HepG2 (cell line): Measurements from ENCODE around the gene TMEM253. TPM values are rescaled to one million over a fixed set of nuclear protein-coding genes. Genes with fewer than 3 reads are reported as not detected.
A peak's percentile ranks its signal among the peaks of the same experiment; 100 is the strongest.

Experiments
- JUNB ChIP-seq: sonication (generic); formaldehyde crosslinking; IDR thresholded peaks from 2 replicates; pipeline ENCODE4 v1.8.0; 2022; ENCODE audit warnings: missing genetic modification reagents, mild to moderate bottlenecking, borderline replicate concordance
- RXRA ChIP-seq: sonication (generic); formaldehyde crosslinking; IDR thresholded peaks from 2 replicates; pipeline ENCODE4 v1.5.1; 2020; ENCODE audit warnings: missing genetic modification reagents
- ZBTB42 ChIP-seq: sonication (generic); formaldehyde crosslinking; IDR thresholded peaks from 2 replicates; pipeline ENCODE4 v1.5.0; 2020; ENCODE audit warnings: mild to moderate bottlenecking, missing genetic modification reagents
- ZFP82 ChIP-seq: sonication (generic); formaldehyde crosslinking; IDR thresholded peaks from 2 replicates; pipeline ENCODE4 v1.5.1; 2020; ENCODE audit warnings: mild to moderate bottlenecking, missing genetic modification reagents, borderline replicate concordance
- ZMYM3 ChIP-seq: sonication (generic); formaldehyde crosslinking; IDR thresholded peaks from 2 replicates; pipeline ENCODE4 v1.5.1; 2020; ENCODE audit warnings: mild to moderate bottlenecking, missing genetic modification reagents
- ZNF143 ChIP-seq: sonication (generic); formaldehyde crosslinking; IDR thresholded peaks from 2 replicates; pipeline ENCODE4 v1.4.0; 2020; ENCODE audit warnings: missing genetic modification reagents
- polyA plus RNA-seq, 8 experiments: library from polyadenylated mRNA; depleted of rRNA in 3 of 8; stranded (reverse) in 7 of 8; unstranded in 1 of 8; fragments of >200 nt; fragmentation: Illumina TruSeq in 4 of 8; extraction: Trizol in 4 of 8; gene quantifications; 2 replicates each; pipeline versions ENCODE4 v1.2.1 to v1.2.3, GENCODE V29; 2011 to 2016; ENCODE audit warnings: low read depth in 4 of 8, missing spikeins in 1 of 8, mixed read lengths in 1 of 8; ENCODE audit not compliant: insufficient read depth in 1 of 8
- total RNA-seq, 5 experiments: library from RNA; depleted of rRNA; stranded (reverse); fragments of >200 nt; fragmentation: Illumina TruSeq; extraction: Trizol; gene quantifications; 2 replicates each; pipeline ENCODE4 v1.2.3, GENCODE V29; 2016; ENCODE audit warnings: low read depth in 1 of 5
- TF ChIP-seq, protein P1 (sequence below): sonication (generic); formaldehyde crosslinking; IDR thresholded peaks from 2 replicates; pipeline ENCODE4 v1.4.0; 2020; ENCODE audit warnings: missing genetic modification reagents
- TF ChIP-seq, protein P2 (sequence below), 2 experiments: fragments of 450-650 bp in 1 of 2; sonication (generic) in 1 of 2; formaldehyde crosslinking in 1 of 2; IDR thresholded peaks; 2 replicates each; pipeline versions ENCODE4 v1.6.1 to v1.8.0; 2016 to 2022; ENCODE audit warnings: antibody characterized with exemption in 1 of 2, mild to moderate bottlenecking in 1 of 2, missing genetic modification reagents in 1 of 2
- TF ChIP-seq, protein P3 (sequence below): sonication (generic); formaldehyde crosslinking; IDR thresholded peaks from 2 replicates; pipeline ENCODE4 v1.4.0; 2020; ENCODE audit warnings: missing genetic modification reagents, borderline replicate concordance
- TF ChIP-seq, protein P4 (sequence below): sonication (generic); formaldehyde crosslinking; IDR thresholded peaks from 2 replicates; pipeline ENCODE4 v1.8.0; 2022; ENCODE audit warnings: missing genetic modification reagents, mild to moderate bottlenecking, borderline replicate concordance

Gene TMEM253
- total and polyA plus RNA-seq, 2 of the 13 experiments (the other 11 are each of a cell fraction or from before 2014, with no cell fraction given) = 0.29 to 0.45 TPM

DNA sequence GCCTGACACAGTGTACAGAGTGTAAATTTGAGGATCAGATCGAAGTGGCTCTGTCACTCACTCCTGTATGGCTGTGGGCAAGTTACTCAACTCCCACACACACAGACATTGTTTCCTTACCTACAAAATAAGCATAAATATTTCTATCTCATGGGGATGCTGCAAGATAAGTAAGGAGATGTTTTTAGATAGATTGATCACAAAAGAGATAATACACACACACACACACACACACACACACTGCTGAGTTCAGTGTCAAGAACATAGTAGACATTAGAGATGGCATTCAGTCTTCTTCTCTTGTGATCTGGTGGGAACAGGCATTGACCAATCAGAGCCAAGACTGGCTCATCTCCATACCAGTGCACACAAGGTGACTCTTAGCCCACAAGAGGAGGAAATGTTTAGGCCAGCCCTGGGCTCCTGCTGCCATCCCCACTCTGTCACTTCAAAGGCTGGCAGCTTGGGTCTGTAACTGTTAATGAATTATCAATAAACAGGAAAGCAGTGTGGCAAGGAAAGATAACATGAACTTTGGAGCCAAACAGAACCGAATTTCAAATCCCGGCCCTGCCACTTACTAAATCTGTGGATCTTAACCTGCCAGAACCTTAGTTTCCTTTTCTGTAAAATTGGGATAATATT, 46.6 kb upstream of the TMEM253 start (continued):
- TF ChIP-seq ZFP82 = peak; percentile 86; the same call in 1 of the 2 replicates
- TF ChIP-seq ZNF143 (CRISPR knock-in tag) = peak; percentile 61; the same call in 1 of the 2 replicates
- TF ChIP-seq, protein P1, sequence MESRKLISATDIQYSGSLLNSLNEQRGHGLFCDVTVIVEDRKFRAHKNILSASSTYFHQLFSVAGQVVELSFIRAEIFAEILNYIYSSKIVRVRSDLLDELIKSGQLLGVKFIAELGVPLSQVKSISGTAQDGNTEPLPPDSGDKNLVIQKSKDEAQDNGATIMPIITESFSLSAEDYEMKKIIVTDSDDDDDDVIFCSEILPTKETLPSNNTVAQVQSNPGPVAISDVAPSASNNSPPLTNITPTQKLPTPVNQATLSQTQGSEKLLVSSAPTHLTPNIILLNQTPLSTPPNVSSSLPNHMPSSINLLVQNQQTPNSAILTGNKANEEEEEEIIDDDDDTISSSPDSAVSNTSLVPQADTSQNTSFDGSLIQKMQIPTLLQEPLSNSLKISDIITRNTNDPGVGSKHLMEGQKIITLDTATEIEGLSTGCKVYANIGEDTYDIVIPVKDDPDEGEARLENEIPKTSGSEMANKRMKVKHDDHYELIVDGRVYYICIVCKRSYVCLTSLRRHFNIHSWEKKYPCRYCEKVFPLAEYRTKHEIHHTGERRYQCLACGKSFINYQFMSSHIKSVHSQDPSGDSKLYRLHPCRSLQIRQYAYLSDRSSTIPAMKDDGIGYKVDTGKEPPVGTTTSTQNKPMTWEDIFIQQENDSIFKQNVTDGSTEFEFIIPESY (CRISPR knock-in tag) = 0 out of 2 replicates have a peak, but pooled peaks have one; percentile 45
- TF ChIP-seq ZMYM3 = peak; percentile 66; the same call in 1 of the 2 replicates
- peak; percentile 52; the same call in 1 of the 2 replicates for TF ChIP-seq ZBTB42
- TF ChIP-seq, protein P2, sequence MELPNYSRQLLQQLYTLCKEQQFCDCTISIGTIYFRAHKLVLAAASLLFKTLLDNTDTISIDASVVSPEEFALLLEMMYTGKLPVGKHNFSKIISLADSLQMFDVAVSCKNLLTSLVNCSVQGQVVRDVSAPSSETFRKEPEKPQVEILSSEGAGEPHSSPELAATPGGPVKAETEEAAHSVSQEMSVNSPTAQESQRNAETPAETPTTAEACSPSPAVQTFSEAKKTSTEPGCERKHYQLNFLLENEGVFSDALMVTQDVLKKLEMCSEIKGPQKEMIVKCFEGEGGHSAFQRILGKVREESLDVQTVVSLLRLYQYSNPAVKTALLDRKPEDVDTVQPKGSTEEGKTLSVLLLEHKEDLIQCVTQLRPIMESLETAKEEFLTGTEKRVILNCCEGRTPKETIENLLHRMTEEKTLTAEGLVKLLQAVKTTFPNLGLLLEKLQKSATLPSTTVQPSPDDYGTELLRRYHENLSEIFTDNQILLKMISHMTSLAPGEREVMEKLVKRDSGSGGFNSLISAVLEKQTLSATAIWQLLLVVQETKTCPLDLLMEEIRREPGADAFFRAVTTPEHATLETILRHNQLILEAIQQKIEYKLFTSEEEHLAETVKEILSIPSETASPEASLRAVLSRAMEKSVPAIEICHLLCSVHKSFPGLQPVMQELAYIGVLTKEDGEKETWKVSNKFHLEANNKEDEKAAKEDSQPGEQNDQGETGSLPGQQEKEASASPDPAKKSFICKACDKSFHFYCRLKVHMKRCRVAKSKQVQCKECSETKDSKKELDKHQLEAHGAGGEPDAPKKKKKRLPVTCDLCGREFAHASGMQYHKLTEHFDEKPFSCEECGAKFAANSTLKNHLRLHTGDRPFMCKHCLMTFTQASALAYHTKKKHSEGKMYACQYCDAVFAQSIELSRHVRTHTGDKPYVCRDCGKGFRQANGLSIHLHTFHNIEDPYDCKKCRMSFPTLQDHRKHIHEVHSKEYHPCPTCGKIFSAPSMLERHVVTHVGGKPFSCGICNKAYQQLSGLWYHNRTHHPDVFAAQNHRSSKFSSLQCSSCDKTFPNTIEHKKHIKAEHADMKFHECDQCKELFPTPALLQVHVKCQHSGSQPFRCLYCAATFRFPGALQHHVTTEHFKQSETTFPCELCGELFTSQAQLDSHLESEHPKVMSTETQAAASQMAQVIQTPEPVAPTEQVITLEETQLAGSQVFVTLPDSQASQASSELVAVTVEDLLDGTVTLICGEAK (IDR thresholded peaks at IDR 0.05) = no peak
- TF ChIP-seq, protein P2 (CRISPR knock-in tag; IDR thresholded peaks at IDR 0.05) = peak; percentile 82
- peak; percentile 97 for TF ChIP-seq RXRA (CRISPR knock-in tag)
- TF ChIP-seq JUNB (CRISPR knock-in tag) = no peak
- TF ChIP-seq, protein P3, sequence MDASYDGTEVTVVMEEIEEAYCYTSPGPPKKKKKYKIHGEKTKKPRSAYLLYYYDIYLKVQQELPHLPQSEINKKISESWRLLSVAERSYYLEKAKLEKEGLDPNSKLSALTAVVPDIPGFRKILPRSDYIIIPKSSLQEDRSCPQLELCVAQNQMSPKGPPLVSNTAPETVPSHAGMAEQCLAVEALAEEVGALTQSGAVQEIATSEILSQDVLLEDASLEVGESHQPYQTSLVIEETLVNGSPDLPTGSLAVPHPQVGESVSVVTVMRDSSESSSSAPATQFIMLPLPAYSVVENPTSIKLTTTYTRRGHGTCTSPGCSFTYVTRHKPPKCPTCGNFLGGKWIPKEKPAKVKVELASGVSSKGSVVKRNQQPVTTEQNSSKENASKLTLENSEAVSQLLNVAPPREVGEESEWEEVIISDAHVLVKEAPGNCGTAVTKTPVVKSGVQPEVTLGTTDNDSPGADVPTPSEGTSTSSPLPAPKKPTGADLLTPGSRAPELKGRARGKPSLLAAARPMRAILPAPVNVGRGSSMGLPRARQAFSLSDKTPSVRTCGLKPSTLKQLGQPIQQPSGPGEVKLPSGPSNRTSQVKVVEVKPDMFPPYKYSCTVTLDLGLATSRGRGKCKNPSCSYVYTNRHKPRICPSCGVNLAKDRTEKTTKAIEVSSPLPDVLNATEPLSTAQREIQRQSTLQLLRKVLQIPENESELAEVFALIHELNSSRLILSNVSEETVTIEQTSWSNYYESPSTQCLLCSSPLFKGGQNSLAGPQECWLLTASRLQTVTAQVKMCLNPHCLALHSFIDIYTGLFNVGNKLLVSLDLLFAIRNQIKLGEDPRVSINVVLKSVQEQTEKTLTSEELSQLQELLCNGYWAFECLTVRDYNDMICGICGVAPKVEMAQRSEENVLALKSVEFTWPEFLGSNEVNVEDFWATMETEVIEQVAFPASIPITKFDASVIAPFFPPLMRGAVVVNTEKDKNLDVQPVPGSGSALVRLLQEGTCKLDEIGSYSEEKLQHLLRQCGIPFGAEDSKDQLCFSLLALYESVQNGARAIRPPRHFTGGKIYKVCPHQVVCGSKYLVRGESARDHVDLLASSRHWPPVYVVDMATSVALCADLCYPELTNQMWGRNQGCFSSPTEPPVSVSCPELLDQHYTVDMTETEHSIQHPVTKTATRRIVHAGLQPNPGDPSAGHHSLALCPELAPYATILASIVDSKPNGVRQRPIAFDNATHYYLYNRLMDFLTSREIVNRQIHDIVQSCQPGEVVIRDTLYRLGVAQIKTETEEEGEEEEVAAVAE (CRISPR knock-in tag) = 0 out of 2 replicates have a peak, but pooled peaks have one; percentile 30
- TF ChIP-seq, protein P4, sequence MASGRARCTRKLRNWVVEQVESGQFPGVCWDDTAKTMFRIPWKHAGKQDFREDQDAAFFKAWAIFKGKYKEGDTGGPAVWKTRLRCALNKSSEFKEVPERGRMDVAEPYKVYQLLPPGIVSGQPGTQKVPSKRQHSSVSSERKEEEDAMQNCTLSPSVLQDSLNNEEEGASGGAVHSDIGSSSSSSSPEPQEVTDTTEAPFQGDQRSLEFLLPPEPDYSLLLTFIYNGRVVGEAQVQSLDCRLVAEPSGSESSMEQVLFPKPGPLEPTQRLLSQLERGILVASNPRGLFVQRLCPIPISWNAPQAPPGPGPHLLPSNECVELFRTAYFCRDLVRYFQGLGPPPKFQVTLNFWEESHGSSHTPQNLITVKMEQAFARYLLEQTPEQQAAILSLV (CRISPR knock-in tag) = 0 out of 2 replicates have a peak, but pooled peaks have one; percentile 33
